ENCODE results near the gene FGF4.

The FGF4 gene

DNA sequence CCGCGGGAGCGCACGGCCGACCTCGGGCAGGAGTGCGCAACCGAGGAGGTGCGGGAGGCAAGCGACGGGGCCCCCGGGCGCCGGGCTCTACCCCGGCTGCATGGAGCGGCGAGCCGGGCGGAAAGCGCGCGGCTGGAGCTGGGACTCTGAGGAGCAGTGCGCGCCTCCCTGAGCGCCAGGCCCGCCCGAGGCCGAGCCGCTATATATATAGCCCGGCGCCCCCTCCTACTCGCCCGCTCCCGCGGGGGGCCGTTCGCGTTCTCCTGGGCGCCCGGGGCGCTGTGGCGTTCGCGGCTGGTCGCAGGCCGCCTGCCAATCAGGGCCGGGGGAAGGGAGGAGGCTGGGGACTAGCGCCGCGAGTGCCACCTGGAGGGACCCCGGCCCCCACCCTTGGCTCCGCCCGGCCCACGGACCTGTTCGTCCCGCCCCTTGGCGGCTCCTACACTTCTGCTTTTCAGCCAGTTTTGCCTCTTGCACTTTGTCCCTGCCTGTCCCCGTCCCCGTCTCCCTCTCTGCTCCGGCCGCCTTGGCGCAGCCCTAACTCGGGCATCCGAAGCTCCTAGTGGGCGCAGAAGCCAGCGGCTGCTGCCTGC lies at the start of gene FGF4:
Gene FGF4 (minus strand): TSS at position 179 of the 593 bp plus-strand sequence. CDS start 257 bp downstream, outside the sequence.
- DNase-seq, result no peak

- no peak for DNase-seq
Measured at GRCh38 chr11:69823641-69824265, 48.6 kb upstream of the FGF4 start.

DNA sequence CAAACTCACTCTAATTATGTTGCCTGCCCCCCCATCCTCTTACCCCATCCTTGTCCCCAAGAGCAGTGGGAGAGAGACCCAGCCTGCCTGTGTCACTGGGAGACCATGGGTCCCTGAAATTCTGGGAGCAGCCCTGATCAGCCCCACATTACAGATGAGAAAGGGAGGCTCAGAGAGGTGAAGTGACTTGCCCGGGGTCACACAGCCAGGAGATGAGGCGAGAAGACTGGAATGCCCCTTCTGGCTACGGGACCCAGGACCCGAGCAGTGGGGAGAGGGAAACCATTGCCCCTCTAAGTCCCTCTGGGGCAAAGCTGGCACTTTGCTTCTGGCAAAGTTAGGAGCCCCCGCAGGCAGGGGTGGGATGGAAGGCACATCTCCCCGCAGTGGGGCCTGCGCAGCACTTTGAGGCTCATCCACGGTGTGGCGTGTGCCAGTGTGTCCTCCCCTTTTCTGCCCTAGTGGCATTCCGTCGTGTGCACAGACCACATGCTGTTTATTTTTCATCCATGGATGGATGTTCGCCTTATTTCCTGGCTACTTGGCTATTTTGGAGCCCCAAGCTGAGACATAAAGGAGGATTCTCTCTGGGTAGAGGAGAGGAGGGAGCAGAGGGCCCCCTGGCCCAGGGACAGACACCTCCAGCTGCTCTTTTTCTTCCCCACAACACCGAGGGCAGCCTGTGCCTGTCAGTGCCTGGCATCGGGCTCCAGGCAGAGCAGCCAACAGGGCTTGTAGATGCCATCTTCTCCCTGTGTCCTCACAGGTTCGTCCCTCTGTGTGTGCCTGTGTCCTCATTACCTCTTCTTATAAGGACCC lies 47.7 kb upstream of the FGF4 start:
- DNase-seq, result no peak

DNA sequence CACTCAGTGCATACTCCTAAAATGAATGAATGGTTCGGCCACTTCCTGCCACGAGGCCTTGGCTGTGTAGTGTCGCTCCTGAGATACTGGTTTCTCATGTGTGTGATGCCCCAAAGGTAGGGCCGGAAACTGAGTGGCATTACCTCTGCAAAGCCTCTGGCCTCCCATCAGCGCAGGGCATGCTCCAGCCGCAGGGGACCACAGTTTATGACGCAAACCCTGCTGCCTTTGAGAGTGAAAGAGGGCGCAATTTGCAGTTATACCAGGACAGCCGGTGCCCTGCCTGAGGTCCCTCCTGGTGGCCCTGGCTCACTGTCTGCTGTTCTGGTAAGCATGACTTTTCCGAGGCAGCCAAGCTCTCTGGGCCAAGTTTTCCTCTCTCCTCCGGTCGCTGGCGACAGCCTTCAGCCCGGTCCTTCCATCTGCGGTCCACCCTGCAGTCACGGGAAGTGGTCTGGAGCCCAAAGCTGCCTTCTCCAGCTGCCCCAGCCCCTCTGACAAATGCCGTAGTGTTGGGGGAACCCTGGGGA lies 46.4 kb upstream of the FGF4 start:
- no peak for DNase-seq

GRCh38 chr11:69820441-69820840 lies 45.3 kb upstream of the FGF4 start:
- no peak for DNase-seq

GRCh38 chr11:69819541-69820070 lies 44.5 kb upstream of the FGF4 start:
- no peak for DNase-seq

DNA sequence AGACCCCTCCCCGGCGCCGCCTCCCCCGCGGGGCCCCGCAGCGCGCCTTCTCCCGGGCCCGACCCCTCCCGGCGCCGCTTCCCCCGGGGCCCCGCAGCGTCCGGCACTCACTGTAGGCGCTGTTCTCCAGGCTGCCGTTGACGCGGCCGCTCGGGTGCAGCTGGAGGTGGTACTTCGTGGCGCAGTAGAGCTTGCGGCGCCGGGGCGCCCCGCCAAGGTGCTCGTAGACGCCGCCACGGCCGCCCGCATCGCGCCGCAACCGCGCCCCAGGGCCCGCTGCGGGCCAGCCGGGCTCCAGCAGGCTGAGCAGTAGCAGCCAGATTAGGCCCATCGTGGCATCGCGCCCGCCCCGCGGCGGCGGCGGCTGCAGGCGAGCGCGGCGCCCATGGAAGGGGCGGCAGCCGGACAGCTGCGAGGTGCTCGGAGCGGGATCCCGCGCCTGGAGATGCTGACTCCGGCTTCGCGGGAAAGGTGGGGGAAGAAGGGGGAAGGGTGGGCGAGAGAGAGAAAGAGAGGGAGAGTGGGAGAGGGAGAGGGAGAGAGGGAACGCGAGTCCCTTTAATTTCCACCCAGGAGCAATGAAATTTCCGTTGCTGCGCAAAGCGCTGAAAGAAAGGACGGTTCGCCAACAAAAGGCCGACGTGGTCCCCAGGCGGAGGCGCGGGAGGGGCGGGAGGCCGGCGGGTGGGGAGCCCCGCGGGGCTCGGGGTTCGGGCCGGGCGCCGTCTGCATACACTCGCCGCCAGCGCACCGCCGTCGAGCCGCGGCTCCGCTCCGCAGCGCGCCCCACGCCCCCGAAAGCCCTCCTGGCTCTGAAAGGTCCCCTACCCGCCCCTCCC lies 43.7 kb upstream of the FGF4 start, which contains the start of gene FGF3:
Gene FGF3 (minus strand): TSS at position 814 of the 839 bp plus-strand sequence. CDS start 483 bp downstream, at position 331.
- no peak for DNase-seq

GRCh38 chr11:69818231-69818602 lies 43.1 kb upstream of the FGF4 start:
- no peak for DNase-seq

- DNase-seq, result no peak
Measured at GRCh38 chr11:69817265-69818230, 42.4 kb upstream of the FGF4 start.

GRCh38 chr11:69816671-69817070 lies 41.5 kb upstream of the FGF4 start:
- no peak for DNase-seq

- no peak for DNase-seq
Measured at GRCh38 chr11:69815973-69816372, 40.8 kb upstream of the FGF4 start.

GRCh38 chr11:69814902-69815301 lies 39.8 kb upstream of the FGF4 start:
- DNase-seq, result no peak

DNA sequence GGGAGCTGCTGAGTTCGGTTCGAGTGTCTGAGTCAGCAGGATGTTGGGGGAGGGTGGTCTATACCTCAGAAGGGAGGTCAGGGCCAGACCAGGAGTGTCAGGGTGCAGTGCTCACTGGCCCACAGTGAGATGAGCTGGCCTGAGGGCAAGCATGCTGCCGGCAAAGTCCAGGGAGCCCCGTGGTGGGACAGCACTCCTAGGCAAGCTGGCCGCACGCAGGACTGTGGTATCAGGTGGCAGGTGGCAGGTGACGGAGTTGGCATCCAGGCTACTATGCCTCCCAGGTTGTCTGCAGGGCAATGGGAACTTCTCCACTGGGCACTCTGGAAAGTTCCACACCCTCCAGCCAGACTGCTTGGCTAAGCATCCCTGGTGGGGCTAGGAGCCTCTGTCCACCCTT lies 39.3 kb upstream of the FGF4 start:
- no peak for DNase-seq

DNA sequence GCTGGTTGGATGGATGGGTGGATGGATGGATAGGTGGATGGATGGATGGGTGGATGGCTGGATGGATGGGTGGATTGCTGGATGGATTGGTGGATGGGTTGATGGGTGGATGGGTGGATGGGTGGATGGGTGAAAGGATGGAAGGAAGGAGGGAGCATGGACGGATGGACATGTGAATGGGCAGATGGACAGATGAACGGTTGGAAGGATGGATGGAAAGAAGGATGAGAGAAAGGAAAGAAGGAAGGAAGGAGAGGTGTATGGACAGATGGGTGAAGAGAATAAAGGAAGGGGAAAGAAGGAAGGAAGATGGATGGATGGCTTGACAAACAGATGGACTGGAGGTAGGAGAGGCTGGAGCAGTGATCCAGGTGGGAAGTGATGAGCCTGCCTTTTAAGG lies 38.7 kb upstream of the FGF4 start:
- DNase-seq, result no peak

DNA sequence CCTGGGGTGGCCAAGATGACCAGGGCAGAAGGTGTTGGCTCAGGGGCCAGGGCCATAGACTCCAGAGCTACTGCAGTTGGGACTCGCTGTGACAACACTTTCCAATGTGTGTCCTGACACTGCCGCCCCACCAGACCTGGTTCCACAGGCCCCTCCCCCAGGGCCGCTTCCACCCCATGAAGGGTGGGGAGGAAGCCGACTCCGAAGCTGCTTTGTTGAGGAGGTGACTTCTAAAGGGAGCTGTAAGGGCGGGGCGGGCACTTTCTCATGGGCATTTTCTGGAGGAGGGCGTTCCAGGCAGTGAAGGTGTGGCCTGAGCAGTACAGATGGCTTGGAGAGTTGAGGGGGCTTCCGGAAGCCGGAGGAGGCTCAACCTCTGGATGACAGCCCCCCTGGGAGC lies 37.8 kb upstream of the FGF4 start:
- DNase-seq, result no peak

- DNase-seq, result no peak
Measured at GRCh38 chr11:69812256-69812655, 37.1 kb upstream of the FGF4 start.

- DNase-seq, result no peak
Measured at GRCh38 chr11:69811431-69811830, 36.3 kb upstream of the FGF4 start.

- DNase-seq, result no peak
Measured at GRCh38 chr11:69810289-69811118, 35.4 kb upstream of the FGF4 start.

GRCh38 chr11:69808667-69809086 lies 33.5 kb upstream of the FGF4 start:
- no peak for DNase-seq

DNA sequence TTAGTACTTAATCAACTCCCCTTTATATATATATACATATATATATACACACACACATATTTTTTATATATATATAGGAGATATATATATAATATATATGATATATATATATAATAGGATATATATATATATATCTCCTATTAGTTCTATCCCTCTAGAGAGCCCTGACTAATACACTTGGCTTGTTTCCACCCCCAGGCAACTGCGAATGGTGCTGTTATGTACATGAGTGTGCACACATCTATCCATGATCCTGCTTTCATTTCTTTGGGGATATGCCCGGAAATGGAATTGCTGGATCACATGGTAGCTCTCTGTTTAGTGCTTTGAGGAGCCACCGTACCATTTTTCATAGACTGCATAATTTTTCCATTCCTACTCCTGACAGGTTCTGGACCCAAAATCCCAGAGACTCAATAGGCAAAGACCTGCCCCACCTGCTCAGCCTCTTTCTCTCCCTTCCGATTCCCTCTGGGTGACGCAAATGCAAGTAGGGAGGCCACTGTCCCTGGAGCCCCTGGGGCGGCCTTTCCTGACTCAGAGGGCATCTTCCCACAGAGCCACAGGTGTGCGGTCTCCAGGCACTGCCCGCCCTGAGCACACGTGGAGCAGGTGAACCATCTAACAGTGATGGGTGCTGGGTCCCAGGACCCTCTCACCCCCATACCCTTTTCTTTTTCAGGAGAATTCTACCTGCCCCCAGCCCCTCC lies 32.1 kb upstream of the FGF4 start:
- no peak for DNase-seq

Data from CD4-positive, alpha-beta T cell treated with Interleukin-17A for 1 hour (primary cell).